Panc1 (cell line): Measurements from ENCODE around the gene OPTN. TPM values are rescaled to one million over a fixed set of nuclear protein-coding genes. Genes with fewer than 3 reads are reported as not detected.

Source experiments
- ATAC-seq: fragments of 200-7000 bp; cut with Tn5 transposase; 2 replicates; pipeline ENCODE4 v1.9.1; 2020; ENCODE audit warnings: mild to moderate bottlenecking, moderate library complexity
- BruUV-seq: library from RNA; stranded (reverse); fragments of 400-500 nt; replicated peaks from 2 replicates; lab custom pipeline; 2021; lab: Mats Ljungman, UMichigan
- CTCF ChIA-PET: fragments of 300-600 bp; sonication (Branson Sonifier 250); formaldehyde crosslinking; loops from one replicate; lab custom pipeline; 2022; ENCODE audit warnings: antibody characterized with exemption; lab: Charles Lee
- POLR2A ChIA-PET: fragments of 300-600 bp; sonication (Branson Sonifier 250); formaldehyde crosslinking; loops from one replicate; lab custom pipeline; 2022; ENCODE audit warnings: antibody characterized with exemption; lab: Charles Lee
- DNase-seq: peaks from one replicate; pipeline ENCODE4 v3.0.0-alpha.2; 2010; ENCODE audit warnings: low read depth, low spot score
- H3K27ac ChIP-seq: 2 replicates; pipeline ENCODE4 v1.5.1; 2011; ENCODE audit warnings: mild to moderate bottlenecking, low read length, inconsistent platforms
- H3K27me3 ChIP-seq: fragments of 200-500 bp; sonication (Bioruptor generic); 2 replicates; pipeline ENCODE4 v1.6.0; 2014; ENCODE audit warnings: low read length, inconsistent platforms; ENCODE audit not compliant: control insufficient read depth, insufficient read depth
- H3K36me3 ChIP-seq: fragments of 200-500 bp; sonication (Bioruptor generic); 2 replicates; pipeline ENCODE4 v1.5.1; 2014; ENCODE audit warnings: inconsistent platforms, mild to moderate bottlenecking, low read length, moderate library complexity; ENCODE audit not compliant: control insufficient read depth, insufficient read depth
- H3K4me1 ChIP-seq: 2 replicates; pipeline ENCODE4 v1.5.1; 2011; ENCODE audit warnings: inconsistent platforms, mild to moderate bottlenecking, low read length, moderate library complexity; ENCODE audit not compliant: control insufficient read depth, insufficient read depth
- H3K4me3 ChIP-seq, 2 experiments: 2 replicates each; pipeline ENCODE4 v1.5.1; 2011 to 2012; ENCODE audit warnings: low read depth in 2 of 2, low read length in 2 of 2, mild to moderate bottlenecking in 2 of 2, inconsistent platforms in 1 of 2, moderate library complexity in 1 of 2
- H3K9me3 ChIP-seq: fragments of 200-500 bp; sonication (Bioruptor generic); 2 replicates; pipeline ENCODE4 v1.5.1; 2014; ENCODE audit warnings: low read depth, mild to moderate bottlenecking, inconsistent platforms, low read length, moderate library complexity; ENCODE audit not compliant: control insufficient read depth, insufficient read depth
- POLR2AphosphoS5 ChIP-seq: IDR thresholded peaks from 2 replicates; pipeline ENCODE4 v1.6.1; 2012; ENCODE audit warnings: mild to moderate bottlenecking, low read depth, low read length, moderate library complexity
- SIN3A ChIP-seq: IDR thresholded peaks from 2 replicates; pipeline ENCODE4 v1.6.1; 2012; ENCODE audit warnings: low read depth, mild to moderate bottlenecking, low read length, moderate library complexity, borderline replicate concordance; ENCODE audit not compliant: insufficient read depth
- TCF7L2 ChIP-seq: IDR thresholded peaks from 2 replicates; pipeline ENCODE4 v1.6.1; 2011; ENCODE audit warnings: mild to moderate bottlenecking, low read depth, low read length, inconsistent platforms
- in situ Hi-C: cut with HindIII; loops from 2 replicates; pipeline ENCODE4 v1.10.0; 2016; ENCODE audit warnings: low sequenced_read_pairs, low pct_unique_long_range_greater_than_20kb
- intact Hi-C: fragments of 100-400 bp; cut with micrococcal nuclease; formaldehyde crosslinking; loops from one replicate; pipeline ENCODE4 v1.10.0; 2022; ENCODE audit not compliant: unreplicated experiment
- total RNA-seq: library from RNA; stranded (reverse); gene quantifications from one replicate; pipeline ENCODE4 v1.2.1, GENCODE V29; 2021; ENCODE audit not compliant: unreplicated experiment
- TF ChIP-seq, protein P1 (sequence below): fragments of 450-650 bp; IDR thresholded peaks from 2 replicates; pipeline ENCODE4 v1.5.1; 2017; ENCODE audit warnings: mild to moderate bottlenecking
- TF ChIP-seq, protein P2 (sequence below), 2 experiments: IDR thresholded peaks; 2 replicates each; pipeline ENCODE4 v1.6.1; 2011 to 2012; ENCODE audit warnings: low read depth in 2 of 2, control low read depth in 1 of 2, low read length in 1 of 2, mild to moderate bottlenecking in 1 of 2, moderate library complexity in 1 of 2; ENCODE audit not compliant: insufficient read depth in 1 of 2

Gene OPTN
- total RNA-seq, 1 experiment from 2014 or later = 66.8 TPM

- TF ChIP-seq POLR2AphosphoS5 (no peak), TCF7L2 (no peak), SIN3A (no peak)
- TF ChIP-seq, protein P1, sequence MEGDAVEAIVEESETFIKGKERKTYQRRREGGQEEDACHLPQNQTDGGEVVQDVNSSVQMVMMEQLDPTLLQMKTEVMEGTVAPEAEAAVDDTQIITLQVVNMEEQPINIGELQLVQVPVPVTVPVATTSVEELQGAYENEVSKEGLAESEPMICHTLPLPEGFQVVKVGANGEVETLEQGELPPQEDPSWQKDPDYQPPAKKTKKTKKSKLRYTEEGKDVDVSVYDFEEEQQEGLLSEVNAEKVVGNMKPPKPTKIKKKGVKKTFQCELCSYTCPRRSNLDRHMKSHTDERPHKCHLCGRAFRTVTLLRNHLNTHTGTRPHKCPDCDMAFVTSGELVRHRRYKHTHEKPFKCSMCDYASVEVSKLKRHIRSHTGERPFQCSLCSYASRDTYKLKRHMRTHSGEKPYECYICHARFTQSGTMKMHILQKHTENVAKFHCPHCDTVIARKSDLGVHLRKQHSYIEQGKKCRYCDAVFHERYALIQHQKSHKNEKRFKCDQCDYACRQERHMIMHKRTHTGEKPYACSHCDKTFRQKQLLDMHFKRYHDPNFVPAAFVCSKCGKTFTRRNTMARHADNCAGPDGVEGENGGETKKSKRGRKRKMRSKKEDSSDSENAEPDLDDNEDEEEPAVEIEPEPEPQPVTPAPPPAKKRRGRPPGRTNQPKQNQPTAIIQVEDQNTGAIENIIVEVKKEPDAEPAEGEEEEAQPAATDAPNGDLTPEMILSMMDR = no peak
- TF ChIP-seq, protein P2, sequence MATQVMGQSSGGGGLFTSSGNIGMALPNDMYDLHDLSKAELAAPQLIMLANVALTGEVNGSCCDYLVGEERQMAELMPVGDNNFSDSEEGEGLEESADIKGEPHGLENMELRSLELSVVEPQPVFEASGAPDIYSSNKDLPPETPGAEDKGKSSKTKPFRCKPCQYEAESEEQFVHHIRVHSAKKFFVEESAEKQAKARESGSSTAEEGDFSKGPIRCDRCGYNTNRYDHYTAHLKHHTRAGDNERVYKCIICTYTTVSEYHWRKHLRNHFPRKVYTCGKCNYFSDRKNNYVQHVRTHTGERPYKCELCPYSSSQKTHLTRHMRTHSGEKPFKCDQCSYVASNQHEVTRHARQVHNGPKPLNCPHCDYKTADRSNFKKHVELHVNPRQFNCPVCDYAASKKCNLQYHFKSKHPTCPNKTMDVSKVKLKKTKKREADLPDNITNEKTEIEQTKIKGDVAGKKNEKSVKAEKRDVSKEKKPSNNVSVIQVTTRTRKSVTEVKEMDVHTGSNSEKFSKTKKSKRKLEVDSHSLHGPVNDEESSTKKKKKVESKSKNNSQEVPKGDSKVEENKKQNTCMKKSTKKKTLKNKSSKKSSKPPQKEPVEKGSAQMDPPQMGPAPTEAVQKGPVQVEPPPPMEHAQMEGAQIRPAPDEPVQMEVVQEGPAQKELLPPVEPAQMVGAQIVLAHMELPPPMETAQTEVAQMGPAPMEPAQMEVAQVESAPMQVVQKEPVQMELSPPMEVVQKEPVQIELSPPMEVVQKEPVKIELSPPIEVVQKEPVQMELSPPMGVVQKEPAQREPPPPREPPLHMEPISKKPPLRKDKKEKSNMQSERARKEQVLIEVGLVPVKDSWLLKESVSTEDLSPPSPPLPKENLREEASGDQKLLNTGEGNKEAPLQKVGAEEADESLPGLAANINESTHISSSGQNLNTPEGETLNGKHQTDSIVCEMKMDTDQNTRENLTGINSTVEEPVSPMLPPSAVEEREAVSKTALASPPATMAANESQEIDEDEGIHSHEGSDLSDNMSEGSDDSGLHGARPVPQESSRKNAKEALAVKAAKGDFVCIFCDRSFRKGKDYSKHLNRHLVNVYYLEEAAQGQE (IDR thresholded peaks at IDR 0.05; ENCODE audit: insufficient read depth in 1 of 2, low read depth in 2 of 2, low read length in 1 of 2) = no peak
- CTCF ChIA-PET = no interaction called here
- Histone ChIP-seq H3K4me1 (peaks cover 9% of the 10 kb centered on the region; the same call in 1 of the 2 replicates), H3K36me3 (no peaks in the 10 kb centered on the region; the same call in none of the 2 replicates), H3K27ac (no peak overlapping the region), H3K4me3 (no peak overlapping the region), H3K27me3 (no peaks in the 10 kb centered on the region), H3K9me3 (no peaks in the 10 kb centered on the region)
- intact Hi-C loops = no loop called here
- BruUV-seq = no TSS peak
- ATAC-seq = no peak
- POLR2A ChIA-PET = no interaction called here
- in situ Hi-C loops = no loop called here
- DNase-seq = no peak
These were observed 63.9 kb downstream of the OPTN start for GRCh38 chr10:13163859-13164258.

DNA sequence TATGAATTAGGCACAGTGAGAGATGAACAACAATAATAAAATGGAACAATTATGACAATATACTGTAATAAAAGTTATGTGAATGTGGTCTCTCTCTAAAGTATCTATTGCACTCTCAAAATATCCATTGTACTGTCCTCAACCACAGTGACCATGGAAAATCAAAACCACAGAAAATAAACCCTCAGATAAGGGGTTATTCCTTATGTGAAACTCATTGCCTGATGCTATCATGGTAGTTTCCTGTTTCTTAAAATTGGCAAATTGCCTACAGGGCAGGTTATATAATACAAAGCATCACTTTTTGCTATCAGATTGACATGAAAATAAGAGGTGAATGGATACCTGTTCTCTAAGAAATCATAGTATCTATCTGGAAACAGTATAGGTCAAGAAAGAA is 65.2 kb downstream of the OPTN start:
- in situ Hi-C loops = no loop called here
- Histone ChIP-seq H3K27me3 (no peaks in the 10 kb centered on the region), H3K4me1 (peaks cover 9% of the 10 kb centered on the region; the same call in 1 of the 2 replicates), H3K9me3 (no peaks in the 10 kb centered on the region), H3K27ac (no peak overlapping the region), H3K4me3 (no peak overlapping the region), H3K36me3 (no peaks in the 10 kb centered on the region; the same call in none of the 2 replicates)
- DNase-seq (no peak), ATAC-seq (no peak)
- intact Hi-C loops = no loop called here
- ChIA-PET CTCF (no interaction called here), POLR2A (no interaction called here)
- TF ChIP-seq SIN3A (no peak), POLR2AphosphoS5 (no peak), TCF7L2 (no peak)
- TF ChIP-seq, protein P2 (IDR thresholded peaks at IDR 0.05; ENCODE audit: insufficient read depth in 1 of 2, low read depth in 2 of 2, low read length in 1 of 2) = no peak
- TF ChIP-seq, protein P1 = no peak
- no TSS peak for BruUV-seq
